ENCODE measurements around the gene DHRS2.

DHRS2 gene

DNA sequence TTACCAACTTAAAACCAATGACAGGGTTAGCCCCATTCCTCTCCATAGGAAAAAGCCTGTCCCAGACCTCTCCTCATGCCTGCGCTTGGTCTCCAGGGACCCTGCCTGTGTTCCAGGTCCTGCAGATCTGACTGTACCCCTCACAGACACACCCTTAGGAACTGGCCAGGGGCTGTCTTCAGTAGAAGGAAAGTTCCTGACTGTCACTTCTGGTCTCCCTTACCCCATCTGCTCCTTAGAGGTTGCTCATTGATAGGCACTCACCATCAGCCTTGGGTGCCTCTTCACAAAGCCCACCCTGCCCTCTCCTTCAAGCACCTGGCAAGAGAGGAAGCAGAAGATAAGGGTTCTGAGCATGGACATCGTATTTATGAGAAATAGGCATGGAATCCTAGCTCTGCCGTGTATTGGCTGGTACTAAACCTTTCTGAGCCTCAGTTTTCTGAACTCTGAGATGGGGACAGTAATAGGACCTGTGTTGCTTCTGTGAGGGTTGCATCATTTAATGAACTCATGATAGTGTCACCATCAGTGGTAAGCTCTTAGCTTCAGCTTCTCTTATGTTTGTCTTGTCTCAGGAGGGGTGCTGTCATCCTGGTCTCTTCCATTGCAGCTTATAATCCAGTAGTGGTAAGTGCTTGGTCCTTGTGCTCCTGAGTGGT lies 7.5 kb downstream of the DHRS2 start:
- Histone ChIP-seq H3K9ac (ENCODE audit: low read depth, low read length) (no peak overlapping the region), H3K36me3 (ENCODE audit: insufficient read depth, low read length) (no peaks in the 10 kb centered on the region), H3K9me3 (ENCODE audit: control insufficient read depth, insufficient read depth, low read length) (no peaks in the 10 kb centered on the region), H3K4me1 (ENCODE audit: insufficient read depth, low read length) (no peaks in the 10 kb centered on the region)

DNA sequence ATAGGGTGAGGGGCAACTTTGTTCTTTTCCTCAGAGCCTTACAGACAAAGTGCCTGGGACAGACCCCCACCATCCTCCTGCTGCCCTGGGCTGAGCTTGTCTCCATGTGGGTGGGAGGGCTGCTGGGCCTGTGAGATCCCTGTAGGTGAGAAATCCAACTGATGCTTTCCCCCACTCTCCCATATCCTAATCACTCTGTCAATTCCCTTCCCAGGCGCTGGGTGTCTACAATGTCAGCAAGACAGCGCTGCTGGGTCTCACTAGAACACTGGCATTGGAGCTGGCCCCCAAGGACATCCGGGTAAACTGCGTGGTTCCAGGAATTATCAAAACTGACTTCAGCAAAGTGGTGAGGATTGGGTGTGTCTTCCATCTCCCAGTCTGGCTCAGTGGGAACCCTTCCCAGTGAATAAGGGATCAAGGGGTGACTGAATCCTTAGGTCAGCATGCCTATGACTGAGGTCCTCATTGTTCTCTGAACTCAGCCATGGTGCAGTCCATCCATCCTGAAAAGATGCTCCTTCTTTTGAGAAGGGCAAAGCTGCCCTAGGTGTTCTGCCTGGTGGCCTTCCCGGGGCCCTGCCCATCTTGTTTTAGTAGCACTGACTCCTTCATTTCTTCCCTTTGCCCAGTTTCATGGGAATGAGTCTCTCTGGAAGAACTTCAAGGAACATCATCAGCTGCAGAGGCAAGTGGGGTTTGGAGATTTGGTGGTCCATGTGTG lies 8.2 kb downstream of the DHRS2 start:
- Histone ChIP-seq H3K9ac (ENCODE audit: low read depth, low read length) (no peak overlapping the region), H3K36me3 (ENCODE audit: insufficient read depth, low read length) (no peaks in the 10 kb centered on the region), H3K9me3 (ENCODE audit: control insufficient read depth, insufficient read depth, low read length) (no peaks in the 10 kb centered on the region), H3K4me1 (ENCODE audit: insufficient read depth, low read length) (no peaks in the 10 kb centered on the region)

- Histone ChIP-seq H3K36me3 (ENCODE audit: insufficient read depth, low read length) (no peaks in the 10 kb centered on the region), H3K9ac (ENCODE audit: low read depth, low read length) (no peak overlapping the region), H3K4me1 (ENCODE audit: insufficient read depth, low read length) (no peaks in the 10 kb centered on the region), H3K9me3 (ENCODE audit: control insufficient read depth, insufficient read depth, low read length) (no peaks in the 10 kb centered on the region)
Observed at GRCh38 chr14:23644919-23645336, 8.8 kb downstream of the DHRS2 start.

DNA sequence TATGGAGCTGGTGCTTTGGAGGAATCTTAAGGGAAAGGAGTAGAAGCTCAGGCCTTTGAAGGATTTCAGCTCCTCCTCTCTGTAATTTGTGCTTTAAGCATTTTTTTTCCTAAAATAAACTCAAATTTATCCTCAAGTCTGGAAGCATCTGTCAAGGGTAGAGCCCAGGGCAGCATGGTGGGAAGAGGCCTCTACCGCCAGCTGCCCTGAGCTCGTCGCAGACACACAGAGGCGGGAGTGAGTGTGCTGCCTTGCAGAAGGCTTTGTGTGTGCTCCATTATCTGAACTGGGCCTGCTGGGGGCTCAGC lies 9.3 kb downstream of the DHRS2 start:
- H3K4me1 ChIP-seq (ENCODE audit: insufficient read depth, low read length): no peaks in the 10 kb centered on the region
- no peaks in the 10 kb centered on the region for H3K9me3 ChIP-seq (ENCODE audit: control insufficient read depth, insufficient read depth, low read length)
- no peak overlapping the region for H3K9ac ChIP-seq (ENCODE audit: low read depth, low read length)
- no peaks in the 10 kb centered on the region for H3K36me3 ChIP-seq (ENCODE audit: insufficient read depth, low read length)

- Histone ChIP-seq H3K9ac (ENCODE audit: low read depth, low read length) (no peak overlapping the region), H3K36me3 (ENCODE audit: insufficient read depth, low read length) (no peaks in the 10 kb centered on the region), H3K4me1 (ENCODE audit: insufficient read depth, low read length) (no peaks in the 10 kb centered on the region), H3K9me3 (ENCODE audit: control insufficient read depth, insufficient read depth, low read length) (no peaks in the 10 kb centered on the region)
Observed at GRCh38 chr14:23645812-23646647, 9.9 kb downstream of the DHRS2 start.

DNA sequence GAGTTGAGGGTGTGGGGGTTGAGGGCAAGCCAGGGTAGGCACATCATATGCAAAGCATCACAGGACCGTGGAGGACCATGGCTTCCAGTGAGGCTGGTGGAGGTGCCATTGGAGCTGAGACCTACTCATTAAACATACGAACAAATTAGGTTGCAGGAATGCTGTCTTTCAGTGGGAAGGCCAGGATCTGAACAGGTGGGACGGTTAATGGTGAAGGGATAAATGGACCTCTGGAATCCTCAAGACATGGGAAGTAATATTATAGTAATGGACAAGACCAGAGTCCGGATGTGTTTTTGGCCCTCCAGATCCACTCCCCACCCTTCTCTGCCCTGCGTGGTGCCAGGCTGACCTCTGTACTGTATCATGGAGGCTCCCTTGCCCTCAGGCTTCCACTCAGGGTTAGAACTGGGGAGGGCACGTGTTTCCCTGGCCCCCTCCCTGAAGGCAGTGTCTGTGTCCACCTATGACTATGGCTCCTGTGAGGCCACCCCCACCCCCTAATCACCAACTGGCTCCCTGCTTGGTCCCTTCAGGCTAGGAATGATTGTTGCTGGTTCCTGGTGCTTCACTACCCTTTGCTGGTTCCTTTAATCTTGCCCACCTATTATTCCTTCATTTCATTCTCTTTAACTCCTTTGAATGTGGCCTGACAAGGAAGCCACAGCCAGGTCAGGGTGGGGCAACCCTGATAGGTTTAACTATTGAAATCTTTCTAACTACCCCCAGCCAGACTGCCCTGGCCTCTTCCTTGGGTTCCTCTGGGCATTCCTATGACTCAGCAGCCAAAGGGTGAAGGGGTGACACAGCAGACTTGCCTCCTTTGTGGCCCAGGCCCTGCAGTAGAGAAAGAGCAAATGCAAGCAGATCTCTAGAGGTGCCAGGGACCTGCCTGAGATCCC lies 10.7 kb downstream of the DHRS2 start:
- Histone ChIP-seq H3K9me3 (ENCODE audit: control insufficient read depth, insufficient read depth, low read length) (no peaks in the 10 kb centered on the region), H3K9ac (ENCODE audit: low read depth, low read length) (no peak overlapping the region), H3K4me1 (ENCODE audit: insufficient read depth, low read length) (no peaks in the 10 kb centered on the region), H3K36me3 (ENCODE audit: insufficient read depth, low read length) (no peaks in the 10 kb centered on the region)

DNA sequence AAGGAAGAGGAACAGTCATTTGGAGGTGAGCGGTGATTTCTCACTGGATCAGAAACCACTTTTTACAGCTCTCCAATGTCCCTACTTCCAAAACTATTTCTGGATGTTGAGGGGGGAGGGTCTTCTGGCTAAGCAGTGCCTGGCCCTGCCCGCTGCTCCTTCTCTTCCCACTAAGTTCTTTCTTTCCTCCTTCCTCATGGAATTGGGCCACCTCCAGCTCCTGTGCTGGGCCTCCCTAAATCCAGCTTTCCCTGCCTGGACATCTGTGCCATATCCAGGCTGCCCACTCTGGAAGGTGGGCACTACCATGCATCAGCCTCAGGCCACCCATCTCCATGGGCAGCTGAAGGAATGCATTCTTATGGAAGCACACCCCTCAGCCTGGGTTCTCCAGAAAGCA lies 11.5 kb downstream of the DHRS2 start:
- Histone ChIP-seq H3K9ac (ENCODE audit: low read depth, low read length) (no peak overlapping the region), H3K9me3 (ENCODE audit: control insufficient read depth, insufficient read depth, low read length) (no peaks in the 10 kb centered on the region), H3K36me3 (ENCODE audit: insufficient read depth, low read length) (no peaks in the 10 kb centered on the region), H3K4me1 (ENCODE audit: insufficient read depth, low read length) (no peaks in the 10 kb centered on the region)

GRCh38 chr14:23648764-23649460 lies 12.7 kb downstream of the DHRS2 start:
- Histone ChIP-seq H3K9me3 (ENCODE audit: control insufficient read depth, insufficient read depth, low read length) (no peaks in the 10 kb centered on the region), H3K36me3 (ENCODE audit: insufficient read depth, low read length) (no peaks in the 10 kb centered on the region), H3K4me1 (ENCODE audit: insufficient read depth, low read length) (no peaks in the 10 kb centered on the region), H3K9ac (ENCODE audit: low read depth, low read length) (no peak overlapping the region)

DNA sequence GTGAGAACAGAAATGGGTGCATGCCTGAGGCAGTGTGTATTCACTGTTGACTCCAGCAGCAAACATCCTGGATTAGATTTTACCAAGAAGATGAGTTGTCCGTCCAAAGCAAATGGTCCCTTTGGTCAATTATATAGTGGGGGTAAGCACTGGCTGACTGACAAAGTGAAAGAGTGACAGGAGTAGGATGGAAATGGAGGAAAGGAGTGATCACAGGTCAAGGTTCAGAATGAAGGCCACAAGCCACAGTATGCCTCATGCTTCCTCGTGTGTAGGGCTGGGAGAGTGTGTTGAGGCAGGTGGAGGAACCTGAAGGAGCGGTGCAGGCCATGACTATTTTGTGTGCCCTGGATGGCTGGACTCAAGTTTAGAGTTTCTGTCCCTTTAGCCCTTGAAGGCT lies 14.3 kb downstream of the DHRS2 start:
- H3K36me3 ChIP-seq (ENCODE audit: insufficient read depth, low read length): no peaks in the 10 kb centered on the region
- H3K9ac ChIP-seq (ENCODE audit: low read depth, low read length): no peak overlapping the region
- H3K9me3 ChIP-seq (ENCODE audit: control insufficient read depth, insufficient read depth, low read length): no peaks in the 10 kb centered on the region
- H3K4me1 ChIP-seq (ENCODE audit: insufficient read depth, low read length): no peaks in the 10 kb centered on the region

- H3K4me1 ChIP-seq (ENCODE audit: insufficient read depth, low read length): no peaks in the 10 kb centered on the region
- no peaks in the 10 kb centered on the region for H3K9me3 ChIP-seq (ENCODE audit: control insufficient read depth, insufficient read depth, low read length)
- no peak overlapping the region for H3K9ac ChIP-seq (ENCODE audit: low read depth, low read length)
- no peaks in the 10 kb centered on the region for H3K36me3 ChIP-seq (ENCODE audit: insufficient read depth, low read length)
Observed at GRCh38 chr14:23653051-23653450, 16.9 kb downstream of the DHRS2 start.

DNA sequence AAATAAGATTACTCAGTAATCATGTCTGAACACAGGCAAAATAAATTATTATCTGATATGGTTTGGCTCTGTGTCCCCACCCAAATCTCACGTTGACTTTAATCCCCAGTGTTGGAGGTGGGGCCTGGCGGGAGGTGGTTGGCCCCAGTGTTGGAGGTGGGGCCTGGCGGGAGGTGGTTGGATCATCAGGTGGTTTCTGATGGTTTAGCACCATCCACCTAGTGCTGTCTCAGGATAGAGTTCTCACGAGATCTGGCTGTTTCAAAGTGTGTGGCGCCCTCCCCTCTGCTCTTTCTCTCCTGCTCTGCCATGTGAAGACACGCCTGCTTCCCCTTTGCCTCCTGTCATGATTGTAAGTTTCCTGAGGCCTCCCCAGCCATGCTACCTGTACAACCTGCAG lies 18.1 kb downstream of the DHRS2 start:
- H3K4me1 ChIP-seq (ENCODE audit: insufficient read depth, low read length): no peaks in the 10 kb centered on the region
- no peaks in the 10 kb centered on the region for H3K9me3 ChIP-seq (ENCODE audit: control insufficient read depth, insufficient read depth, low read length)
- H3K9ac ChIP-seq (ENCODE audit: low read depth, low read length): no peak overlapping the region
- no peaks in the 10 kb centered on the region for H3K36me3 ChIP-seq (ENCODE audit: insufficient read depth, low read length)

GRCh38 chr14:23657959-23658470 lies 21.9 kb downstream of the DHRS2 start:
- H3K9ac ChIP-seq (ENCODE audit: low read depth, low read length): no peak overlapping the region
- no peaks in the 10 kb centered on the region for H3K4me1 ChIP-seq (ENCODE audit: insufficient read depth, low read length)
- H3K36me3 ChIP-seq (ENCODE audit: insufficient read depth, low read length): no peaks in the 10 kb centered on the region
- no peaks in the 10 kb centered on the region for H3K9me3 ChIP-seq (ENCODE audit: control insufficient read depth, insufficient read depth, low read length)

GRCh38 chr14:23660290-23661226 lies 24.4 kb downstream of the DHRS2 start:
- Histone ChIP-seq H3K36me3 (ENCODE audit: insufficient read depth, low read length) (no peaks in the 10 kb centered on the region), H3K9ac (ENCODE audit: low read depth, low read length) (no peak overlapping the region), H3K4me1 (ENCODE audit: insufficient read depth, low read length) (no peaks in the 10 kb centered on the region), H3K9me3 (ENCODE audit: control insufficient read depth, insufficient read depth, low read length) (no peaks in the 10 kb centered on the region)
